H9 (cell line): ENCODE data around the gene ADSL. TPM values are rescaled to one million over a fixed set of nuclear protein-coding genes. Genes with fewer than 3 reads are reported as not detected.

ENCODE experiments used
- DNase-seq: peaks from one replicate; pipeline ENCODE4 v3.0.0-alpha.2; 2017
- H2AFZ ChIP-seq: one replicate; pipeline ENCODE4 v1.6.1; 2013; ENCODE audit warnings: mild to moderate bottlenecking, low read length, control low read depth, moderate library complexity
- H2AK5ac ChIP-seq: 2 replicates; pipeline ENCODE4 v1.6.1; 2013; ENCODE audit warnings: low read length, control low read depth, mixed read lengths; ENCODE audit not compliant: insufficient read length
- H2BK120ac ChIP-seq: one replicate; pipeline ENCODE4 v1.6.1; 2013; ENCODE audit warnings: low read depth, mild to moderate bottlenecking, low read length, control low read depth, inconsistent platforms; ENCODE audit not compliant: poor library complexity, severe bottlenecking
- H2BK12ac ChIP-seq: 2 replicates; pipeline ENCODE4 v1.6.1; 2013; ENCODE audit warnings: low read length, control low read depth, mixed read lengths, low read depth; ENCODE audit not compliant: insufficient read length
- H2BK15ac ChIP-seq: 2 replicates; pipeline ENCODE4 v1.6.1; 2013; ENCODE audit warnings: low read depth, low read length, control low read depth
- H2BK20ac ChIP-seq: one replicate; pipeline ENCODE4 v1.6.1; 2013; ENCODE audit warnings: low read depth, mild to moderate bottlenecking, low read length, control low read depth, inconsistent platforms; ENCODE audit not compliant: poor library complexity, severe bottlenecking
- H2BK5ac ChIP-seq: 2 replicates; pipeline ENCODE4 v1.6.1; 2013; ENCODE audit warnings: low read length, control low read depth, mixed read lengths; ENCODE audit not compliant: insufficient read length
- H3K14ac ChIP-seq: 2 replicates; pipeline ENCODE4 v1.6.1; 2013; ENCODE audit warnings: low read length, control low read depth; ENCODE audit not compliant: insufficient read depth
- H3K18ac ChIP-seq: 2 replicates; pipeline ENCODE4 v1.6.1; 2013; ENCODE audit warnings: low read depth, mild to moderate bottlenecking, mixed read lengths, low read length, control low read depth; ENCODE audit not compliant: insufficient read length
- H3K23ac ChIP-seq: 2 replicates; pipeline ENCODE4 v1.6.1; 2013; ENCODE audit warnings: low read length, control low read depth, mixed read lengths, low read depth; ENCODE audit not compliant: insufficient read length
- H3K23me2 ChIP-seq: 2 replicates; pipeline ENCODE4 v1.6.1; 2013; ENCODE audit warnings: low read depth, mild to moderate bottlenecking, mixed read lengths, low read length, control low read depth; ENCODE audit not compliant: insufficient read length, poor library complexity, severe bottlenecking
- H3K27ac ChIP-seq: 2 replicates; pipeline ENCODE4 v1.5.1; 2013; ENCODE audit warnings: low read length, control low read depth, mixed read lengths, low read depth; ENCODE audit not compliant: insufficient read length
- H3K27me3 ChIP-seq: 2 replicates; pipeline ENCODE4 v1.6.1; 2013; ENCODE audit warnings: low read length, control low read depth, inconsistent platforms; ENCODE audit not compliant: insufficient read depth
- H3K4ac ChIP-seq: 2 replicates; pipeline ENCODE4 v1.6.1; 2013; ENCODE audit warnings: low read depth, mild to moderate bottlenecking, control low read depth, inconsistent platforms, low read length, moderate library complexity
- H3K4me1 ChIP-seq: 2 replicates; pipeline ENCODE4 v1.6.1; 2013; ENCODE audit warnings: low read length, control low read depth, inconsistent platforms; ENCODE audit not compliant: insufficient read depth
- H3K4me2 ChIP-seq: 2 replicates; pipeline ENCODE4 v1.6.1; 2013; ENCODE audit warnings: low read length, control low read depth, mixed read lengths; ENCODE audit not compliant: insufficient read length, insufficient read depth
- H3K56ac ChIP-seq: 2 replicates; pipeline ENCODE4 v1.6.1; 2013; ENCODE audit warnings: low read depth, mild to moderate bottlenecking, mixed read lengths, low read length, control low read depth; ENCODE audit not compliant: insufficient read length
- H3K79me1 ChIP-seq: 2 replicates; pipeline ENCODE4 v1.6.1; 2013; ENCODE audit warnings: low read depth, mild to moderate bottlenecking, moderate library complexity, low read length, control low read depth, inconsistent platforms; ENCODE audit not compliant: insufficient read depth, poor library complexity, severe bottlenecking
- H3K79me2 ChIP-seq: 2 replicates; pipeline ENCODE4 v1.6.1; 2013; ENCODE audit warnings: low read length, control low read depth, inconsistent platforms; ENCODE audit not compliant: insufficient read depth
- H3K9ac ChIP-seq: 2 replicates; pipeline ENCODE4 v1.6.1; 2013; ENCODE audit warnings: low read length, control low read depth, mixed read lengths; ENCODE audit not compliant: insufficient read length; ENCODE audit errors: extremely low read depth
- H3K9me3 ChIP-seq: one replicate; pipeline ENCODE4 v1.6.1; 2013; ENCODE audit warnings: low read depth, low read length, inconsistent platforms; ENCODE audit not compliant: control insufficient read depth
- H3T11ph ChIP-seq: one replicate; pipeline ENCODE4 v1.6.1; 2013; ENCODE audit warnings: mild to moderate bottlenecking, low read length, control low read depth, inconsistent platforms
- H4K20me1 ChIP-seq: one replicate; pipeline ENCODE4 v1.6.1; 2013; ENCODE audit not compliant: control insufficient read depth, insufficient read length, insufficient read depth
- H4K5ac ChIP-seq: 2 replicates; pipeline ENCODE4 v1.6.1; 2013; ENCODE audit warnings: low read depth, mild to moderate bottlenecking, mixed read lengths, low read length, control low read depth; ENCODE audit not compliant: insufficient read length
- H4K8ac ChIP-seq: replicated peaks from 2 replicates; pipeline ENCODE4 v1.6.1; 2013; ENCODE audit warnings: low read length, control low read depth, mixed read lengths, low read depth; ENCODE audit not compliant: insufficient read length
- H4K91ac ChIP-seq: 2 replicates; pipeline ENCODE4 v1.6.1; 2013; ENCODE audit warnings: low read depth, mild to moderate bottlenecking, moderate library complexity, mixed read lengths, low read length, control low read depth; ENCODE audit not compliant: insufficient read length
- H3K27ac Mint-ChIP-seq, 3 experiments: 2 replicates in 2 of 3; 3 replicates in 1 of 3; pipeline ENCODE4 v1.8.0; 2020 to 2021; ENCODE audit warnings: mixed read lengths in 3 of 3, mild to moderate bottlenecking in 1 of 3, moderate library complexity in 1 of 3
- H3K27me3 Mint-ChIP-seq: 2 replicates; pipeline ENCODE4 v1.8.0; 2021; ENCODE audit warnings: low read depth, mild to moderate bottlenecking, moderate library complexity, mixed read lengths
- H3K36me3 Mint-ChIP-seq, 3 experiments: 2 replicates in 2 of 3; 3 replicates in 1 of 3; pipeline ENCODE4 v1.8.0; 2020 to 2021; ENCODE audit warnings: low read depth in 3 of 3, mixed read lengths in 3 of 3; ENCODE audit not compliant: insufficient read depth in 1 of 3
- H3K4me1 Mint-ChIP-seq, 2 experiments: 2 replicates each; pipeline ENCODE4 v1.8.0; 2020; ENCODE audit warnings: mixed read lengths in 2 of 2
- H3K4me3 Mint-ChIP-seq, 2 experiments: 2 replicates in 1 of 2; 3 replicates in 1 of 2; pipeline ENCODE4 v1.8.0; 2020 to 2021; ENCODE audit warnings: mild to moderate bottlenecking in 2 of 2, mixed read lengths in 2 of 2, moderate library complexity in 1 of 2
- H3K9me3 Mint-ChIP-seq, 2 experiments: 2 replicates in 1 of 2; 3 replicates in 1 of 2; pipeline ENCODE4 v1.8.0; 2020; ENCODE audit warnings: mild to moderate bottlenecking in 2 of 2, mixed read lengths in 2 of 2, moderate library complexity in 1 of 2
- WGBS: extraction: QIAGEN DNeasy Blood & Tissue Kit; methylation state at CpG from one replicate; pipeline ENCODE4 v1.1.7; 2013; ENCODE audit warnings: missing lambda C conversion rate, low lambda C conversion rate, mixed read lengths; ENCODE audit not compliant: insufficient read length; ENCODE audit errors: extremely low coverage; 5-methylcytosine and 5-hydroxymethylcytosine counted together
- total RNA-seq: library from RNA; stranded (reverse); gene quantifications from 2 replicates; pipeline ENCODE4 v1.2.1, GENCODE V29; 2021
- TF ChIP-seq, protein P1 (sequence below): fragments of 200-600 bp; sonication (generic); conservative IDR thresholded peaks from 3 replicates; pipeline ENCODE4 v1.8.0; 2021; ENCODE audit warnings: antibody characterized with exemption, mild to moderate bottlenecking

Gene ADSL
- total RNA-seq, 1 experiment from 2014 or later, result 175 TPM

- Histone ChIP-seq H3K27ac (no peak overlapping the region), H4K5ac (no peak overlapping the region), H2BK5ac (no peak overlapping the region), H3K9ac (no peak overlapping the region), H3K23me2 (no peaks in the 10 kb centered on the region), H3K14ac (no peak overlapping the region), H3K4me1 (no peaks in the 10 kb centered on the region), H2BK15ac (no peak overlapping the region), H3K18ac (no peak overlapping the region), H4K91ac (no peak overlapping the region), H3K79me2 (no peaks in the 10 kb centered on the region), H3K27me3 (no peaks in the 10 kb centered on the region), H4K8ac (no peak overlapping the region), H2AFZ (no peak overlapping the region), H3T11ph (no peak overlapping the region), H3K4me2 (no peak overlapping the region), H2BK12ac (no peak overlapping the region), H4K20me1 (no peaks in the 10 kb centered on the region), H2BK120ac (no peak overlapping the region), H3K56ac (no peak overlapping the region), H2AK5ac (no peak overlapping the region), H3K79me1 (no peaks in the 10 kb centered on the region), H3K9me3 (no peaks in the 10 kb centered on the region), H3K23ac (no peak overlapping the region), H3K4ac (no peak overlapping the region), H2BK20ac (no peak overlapping the region)
- H3K4me1 Mint-ChIP-seq, result no peaks in the 10 kb centered on the region
- peaks cover 11 to 62% (median 53%) of the 10 kb centered on the region in 3 experiments; a peak in 6 of 7 replicates for H3K36me3 Mint-ChIP-seq
- H3K4me3 Mint-ChIP-seq, result no peak overlapping the region
- no CpG with 5 or more reads among the region's 11 CpGs for WGBS
- H3K27ac Mint-ChIP-seq, result no peak overlapping the region; a peak in 1 of 7 replicates
- TF ChIP-seq, protein P1, sequence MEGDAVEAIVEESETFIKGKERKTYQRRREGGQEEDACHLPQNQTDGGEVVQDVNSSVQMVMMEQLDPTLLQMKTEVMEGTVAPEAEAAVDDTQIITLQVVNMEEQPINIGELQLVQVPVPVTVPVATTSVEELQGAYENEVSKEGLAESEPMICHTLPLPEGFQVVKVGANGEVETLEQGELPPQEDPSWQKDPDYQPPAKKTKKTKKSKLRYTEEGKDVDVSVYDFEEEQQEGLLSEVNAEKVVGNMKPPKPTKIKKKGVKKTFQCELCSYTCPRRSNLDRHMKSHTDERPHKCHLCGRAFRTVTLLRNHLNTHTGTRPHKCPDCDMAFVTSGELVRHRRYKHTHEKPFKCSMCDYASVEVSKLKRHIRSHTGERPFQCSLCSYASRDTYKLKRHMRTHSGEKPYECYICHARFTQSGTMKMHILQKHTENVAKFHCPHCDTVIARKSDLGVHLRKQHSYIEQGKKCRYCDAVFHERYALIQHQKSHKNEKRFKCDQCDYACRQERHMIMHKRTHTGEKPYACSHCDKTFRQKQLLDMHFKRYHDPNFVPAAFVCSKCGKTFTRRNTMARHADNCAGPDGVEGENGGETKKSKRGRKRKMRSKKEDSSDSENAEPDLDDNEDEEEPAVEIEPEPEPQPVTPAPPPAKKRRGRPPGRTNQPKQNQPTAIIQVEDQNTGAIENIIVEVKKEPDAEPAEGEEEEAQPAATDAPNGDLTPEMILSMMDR, result no peak
- no peak for DNase-seq
- no peaks in the 10 kb centered on the region for H3K9me3 Mint-ChIP-seq
- no peaks in the 10 kb centered on the region for H3K27me3 Mint-ChIP-seq
These were observed 63.4 kb downstream of the ADSL start for GRCh38 chr22:40409613-40410113.
